Ammon's horn (tissue), 1 donor: ENCODE results near the gene ZBED4.

ENCODE experiments used
- DNase-seq: peaks from one replicate; pipeline ENCODE4 v3.0.0-alpha.2; 2016; ENCODE audit warnings: low spot score

Gene ZBED4

GRCh38 chr22:49922484-49922883 lies 68.8 kb downstream of the ZBED4 start:
- no peak for DNase-seq

- no peak for DNase-seq
Observed at GRCh38 chr22:49922926-49923325, 69.3 kb downstream of the ZBED4 start.

- no peak for DNase-seq
Observed at GRCh38 chr22:49923445-49923844, 69.8 kb downstream of the ZBED4 start.

- no peak for DNase-seq
Observed at GRCh38 chr22:49924113-49924833, 70.6 kb downstream of the ZBED4 start.

- DNase-seq: no peak
Observed at GRCh38 chr22:49925525-49926128, 72.0 kb downstream of the ZBED4 start.

GRCh38 chr22:49926916-49927315 lies 73.3 kb downstream of the ZBED4 start:
- DNase-seq: no peak

- DNase-seq: no peak
Observed at GRCh38 chr22:49927483-49928184, 74.0 kb downstream of the ZBED4 start.

GRCh38 chr22:49928185-49928495 lies 74.5 kb downstream of the ZBED4 start:
- no peak for DNase-seq

GRCh38 chr22:49928555-49929210 lies 75.0 kb downstream of the ZBED4 start:
- DNase-seq: no peak

- no peak for DNase-seq
Observed at GRCh38 chr22:49929211-49929979, 75.8 kb downstream of the ZBED4 start.

GRCh38 chr22:49929994-49930575 lies 76.4 kb downstream of the ZBED4 start:
- DNase-seq: no peak

- DNase-seq: peak; percentile 93
Observed at GRCh38 chr22:49930596-49931412, 77.2 kb downstream of the ZBED4 start.

- peak; percentile 86 for DNase-seq
Observed at GRCh38 chr22:49933236-49934159, 79.9 kb downstream of the ZBED4 start.

- DNase-seq: peak; percentile 48
Observed at GRCh38 chr22:49934160-49934890, 80.7 kb downstream of the ZBED4 start.

- peak; percentile 60 for DNase-seq
Observed at GRCh38 chr22:49934891-49935557, 81.4 kb downstream of the ZBED4 start.

GRCh38 chr22:49935561-49935960 lies 81.9 kb downstream of the ZBED4 start:
- DNase-seq: no peak

GRCh38 chr22:49936018-49936972 lies 82.7 kb downstream of the ZBED4 start:
- DNase-seq: peak; percentile 58
